ENCODE results near the gene BTBD2.

BTBD2 gene

GRCh38 chr19:1938071-1938470 lies 77.4 kb downstream of the BTBD2 start:
- TF ChIP-seq CTCF (IDR thresholded peaks at IDR 0.05): no peak
- no peak for DNase-seq (ENCODE audit: low spot score)
- Histone ChIP-seq H3K27ac (no peak overlapping the region), H3K4me3 (no peak overlapping the region)

GRCh38 chr19:1936916-1937610 lies 78.5 kb downstream of the BTBD2 start:
- H3K27ac ChIP-seq: no peak overlapping the region
- TF ChIP-seq CTCF (IDR thresholded peaks at IDR 0.05): no peak
- H3K4me3 ChIP-seq: no peak overlapping the region
- DNase-seq (ENCODE audit: low spot score): no peak

GRCh38 chr19:1936430-1936829 lies 79.1 kb downstream of the BTBD2 start:
- no peak for DNase-seq (ENCODE audit: low spot score)
- H3K4me3 ChIP-seq: no peak overlapping the region
- H3K27ac ChIP-seq: no peak overlapping the region
- no peak for TF ChIP-seq CTCF (IDR thresholded peaks at IDR 0.05)

GRCh38 chr19:1935484-1936208 lies 79.9 kb downstream of the BTBD2 start:
- DNase-seq (ENCODE audit: low spot score): no peak
- no peak for TF ChIP-seq CTCF (IDR thresholded peaks at IDR 0.05)
- Histone ChIP-seq H3K27ac (peak overlapping the region in 1 of 2 donors; percentile 17), H3K4me3 (no peak overlapping the region)
